GM23338 (cell line): ENCODE data around the gene AGAP3. TPM values are rescaled to one million over a fixed set of nuclear protein-coding genes. Genes with fewer than 3 reads are reported as not detected.
"Not testable (repeated sequence)": the region's sequence is repeated elsewhere in the genome, so short reads cannot be mapped to it uniquely, and the experiment has no call there.

ENCODE experiments used
- ATAC-seq: fragments of 200-7000 bp; cut with Tn5 transposase; 3 replicates; pipeline ENCODE4 v1.9.1; 2020
- DNase-seq: peaks from one replicate; pipeline ENCODE4 v3.0.0-alpha.2; 2015; ENCODE audit warnings: low spot score
- H2AFZ ChIP-seq: fragments of 200-600 bp; sonication (generic); 2 replicates; pipeline ENCODE4 v1.8.0; 2016; ENCODE audit warnings: antibody characterized with exemption, mild to moderate bottlenecking, moderate library complexity
- H3F3A ChIP-seq: fragments of 200-600 bp; sonication (generic); replicated peaks from 2 replicates; pipeline ENCODE4 v1.8.0; 2017; ENCODE audit warnings: antibody characterized with exemption, mixed run types, low read depth
- H3K27ac ChIP-seq: fragments of 200-600 bp; sonication (generic); 2 replicates; pipeline ENCODE4 v1.6.1; 2016; ENCODE audit warnings: low read depth
- H3K27me3 ChIP-seq: fragments of 200-600 bp; sonication (generic); 2 replicates; pipeline ENCODE4 v1.8.0; 2016; ENCODE audit warnings: mild to moderate bottlenecking, mixed run types, moderate library complexity; ENCODE audit not compliant: insufficient read depth
- H3K36me3 ChIP-seq: fragments of 200-600 bp; sonication (generic); 2 replicates; pipeline ENCODE4 v1.8.0; 2016; ENCODE audit warnings: mild to moderate bottlenecking; ENCODE audit not compliant: insufficient read depth
- H3K4me1 ChIP-seq: fragments of 200-600 bp; sonication (generic); 2 replicates; pipeline ENCODE4 v1.8.0; 2016; ENCODE audit warnings: mild to moderate bottlenecking, moderate library complexity; ENCODE audit not compliant: insufficient read depth
- H3K4me2 ChIP-seq: fragments of 200-600 bp; sonication (generic); 2 replicates; pipeline ENCODE4 v1.7.1; 2017; ENCODE audit warnings: mixed run types
- H3K4me3 ChIP-seq: fragments of 200-600 bp; sonication (generic); 2 replicates; pipeline ENCODE4 v1.6.1; 2016; ENCODE audit warnings: mixed run types
- H3K79me2 ChIP-seq: fragments of 200-600 bp; sonication (generic); replicated peaks from 2 replicates; pipeline ENCODE4 v1.8.0; 2017; ENCODE audit warnings: mild to moderate bottlenecking; ENCODE audit not compliant: insufficient read depth
- H3K9me2 ChIP-seq: fragments of 200-600 bp; sonication (generic); 2 replicates; pipeline ENCODE4 v1.8.0; 2017; ENCODE audit not compliant: insufficient read depth
- H4K20me1 ChIP-seq: fragments of 200-600 bp; sonication (generic); replicated peaks from 2 replicates; pipeline ENCODE4 v1.8.0; 2017; ENCODE audit warnings: mild to moderate bottlenecking; ENCODE audit not compliant: insufficient read depth
- H3K27ac Mint-ChIP-seq: 2 replicates; pipeline ENCODE4 v1.8.0; 2020; ENCODE audit warnings: inconsistent platforms, mild to moderate bottlenecking, moderate library complexity, mixed read lengths
- H3K27me3 Mint-ChIP-seq: 3 replicates; pipeline ENCODE4 v1.8.0; 2022; ENCODE audit warnings: low read depth, mild to moderate bottlenecking, moderate library complexity, mixed read lengths, inconsistent platforms; ENCODE audit not compliant: insufficient read depth, poor library complexity
- H3K36me3 Mint-ChIP-seq: 3 replicates; pipeline ENCODE4 v1.8.0; 2021; ENCODE audit warnings: low read depth, mild to moderate bottlenecking, inconsistent platforms, moderate library complexity, mixed read lengths
- H3K4me1 Mint-ChIP-seq: 3 replicates; pipeline ENCODE4 v1.8.0; 2020; ENCODE audit warnings: mild to moderate bottlenecking, inconsistent platforms, mixed read lengths
- H3K4me3 Mint-ChIP-seq: 3 replicates; pipeline ENCODE4 v1.8.0; 2021; ENCODE audit warnings: moderate library complexity, mild to moderate bottlenecking, inconsistent platforms, mixed read lengths
- H3K9me3 Mint-ChIP-seq: 3 replicates; pipeline ENCODE4 v1.8.0; 2020; ENCODE audit warnings: moderate library complexity, mild to moderate bottlenecking, inconsistent platforms, mixed read lengths
- CREB1 ChIP-seq: fragments of 250-450 bp; sonication (Bioruptor Pico); IDR thresholded peaks from 2 replicates; pipeline ENCODE4 v1.5.0; 2020; ENCODE audit warnings: low read depth, mild to moderate bottlenecking, moderate library complexity
- ETS1 ChIP-seq: IDR thresholded peaks from 2 replicates; pipeline ENCODE4 v1.6.1; 2016; ENCODE audit warnings: antibody characterized with exemption
- EZH2phosphoT487 ChIP-seq: fragments of 200-600 bp; sonication (generic); IDR thresholded peaks from one replicate; pipeline ENCODE4 v1.8.1; 2018; ENCODE audit warnings: antibody characterized with exemption; ENCODE audit not compliant: unreplicated experiment
- JUNB ChIP-seq: IDR thresholded peaks from one replicate; pipeline ENCODE4 v1.6.1; 2016; ENCODE audit warnings: antibody characterized with exemption; ENCODE audit not compliant: unreplicated experiment
- NANOG ChIP-seq: IDR thresholded peaks from 2 replicates; pipeline ENCODE4 v1.6.1; 2016; ENCODE audit warnings: antibody characterized with exemption, borderline replicate concordance
- POLR2AphosphoS5 ChIP-seq: IDR thresholded peaks from 2 replicates; pipeline ENCODE4 v1.6.1; 2016; ENCODE audit warnings: antibody characterized with exemption, low read depth
- REST ChIP-seq: IDR thresholded peaks from one replicate; pipeline ENCODE4 v1.6.1; 2018; ENCODE audit warnings: antibody characterized with exemption; ENCODE audit not compliant: unreplicated experiment
- STAT1 ChIP-seq: IDR thresholded peaks from one replicate; pipeline ENCODE4 v1.6.1; 2016; ENCODE audit warnings: antibody characterized with exemption; ENCODE audit not compliant: unreplicated experiment
- ZNF331 ChIP-seq: fragments of 250-450 bp; sonication (Bioruptor Pico); IDR thresholded peaks from 2 replicates; pipeline ENCODE4 v1.5.0; 2020; ENCODE audit warnings: low read depth, mild to moderate bottlenecking, moderate library complexity
- ZNF462 ChIP-seq: fragments of 250-450 bp; sonication (Bioruptor Pico); IDR thresholded peaks from 2 replicates; pipeline ENCODE4 v1.5.0; 2020; ENCODE audit warnings: mild to moderate bottlenecking, moderate library complexity
- polyA plus RNA-seq: library from polyadenylated mRNA; unstranded; fragments of >200 nt; fragmentation: Nextera tagmentation; extraction: Ambion mirVana; gene quantifications from 2 replicates; pipeline ENCODE4 v1.2.1, GENCODE V29; 2016
- total RNA-seq: library from RNA; depleted of rRNA; stranded (reverse); fragments of >200 nt; shearing (Covaris generic); gene quantifications from 2 replicates; pipeline ENCODE4 v1.2.3, GENCODE V29; 2014

Gene AGAP3
- total and polyA plus RNA-seq, 2 experiments from 2014 or later: 24.0 to 39.2 TPM

GRCh38 chr7:151043449-151043848 lies 42.8 kb upstream of the AGAP3 start:
- H3K27ac ChIP-seq, H3K79me2 ChIP-seq, H2AFZ ChIP-seq, H3K4me2 ChIP-seq, H3K4me1 ChIP-seq, H3K4me3 ChIP-seq, H3F3A ChIP-seq, H3K27me3 ChIP-seq, H3K36me3 Mint-ChIP-seq, H3K4me3 Mint-ChIP-seq, H3K9me3 Mint-ChIP-seq, H3K9me2 ChIP-seq, H3K4me1 Mint-ChIP-seq, H3K36me3 ChIP-seq, H4K20me1 ChIP-seq, ATAC-seq, DNase-seq, H3K27ac Mint-ChIP-seq: not testable (repeated sequence)
- H3K27me3 Mint-ChIP-seq: peaks cover 17% of the 10 kb centered on the region

- Histone ChIP-seq H3K27me3 (no peaks in the 10 kb centered on the region), H4K20me1 (no peaks in the 10 kb centered on the region), H2AFZ (no peak overlapping the region), H3F3A (no peaks in the 10 kb centered on the region), H3K79me2 (no peaks in the 10 kb centered on the region), H3K4me3 (no peak overlapping the region), H3K4me1 (no peaks in the 10 kb centered on the region), H3K9me2 (no peaks in the 10 kb centered on the region), H3K4me2 (no peak overlapping the region), H3K27ac (no peak overlapping the region), H3K36me3 (no peaks in the 10 kb centered on the region)
- no peaks in the 10 kb centered on the region; the same call in 2 of the 3 replicates for H3K36me3 Mint-ChIP-seq
- ATAC-seq (no peak), DNase-seq (no peak)
- no peak overlapping the region for H3K27ac Mint-ChIP-seq
- no peak overlapping the region for H3K4me3 Mint-ChIP-seq
- H3K9me3 Mint-ChIP-seq: no peaks in the 10 kb centered on the region
- H3K4me1 Mint-ChIP-seq: peaks cover 2% of the 10 kb centered on the region; the same call in 1 of the 3 replicates
- H3K27me3 Mint-ChIP-seq: peaks cover 19% of the 10 kb centered on the region
- TF ChIP-seq REST: no peak
- no peak for TF ChIP-seq JUNB
- TF ChIP-seq CREB1 (CRISPR knock-in tag): no peak
- TF ChIP-seq ETS1: no peak
- TF ChIP-seq ZNF331: no peak
- no peak for TF ChIP-seq EZH2phosphoT487
- no peak for TF ChIP-seq STAT1
- TF ChIP-seq NANOG: no peak
- no peak for TF ChIP-seq POLR2AphosphoS5
- TF ChIP-seq ZNF462 (CRISPR knock-in tag): no peak
These were observed 42.3 kb upstream of the AGAP3 start for GRCh38 chr7:151043959-151044358.
